BJ (cell line): ENCODE measurements around the gene MAP3K10. TPM values are rescaled to one million over a fixed set of nuclear protein-coding genes. Genes with fewer than 3 reads are reported as not detected.

Experiments
- CTCF ChIA-PET: fragments of 350-600 bp; formaldehyde crosslinking; extraction: SDS; loops from one replicate; lab custom pipeline; 2021; ENCODE audit warnings: antibody characterized with exemption, inconsistent platforms; lab: Yijun Ruan, JAX
- POLR2A ChIA-PET: fragments of 300-600 bp; sonication (Branson Sonifier 250); formaldehyde crosslinking; extraction: SDS; loops from one replicate; lab custom pipeline; 2021; ENCODE audit warnings: antibody characterized with exemption; lab: Charles Lee
- DNase-seq: peaks from one replicate; pipeline ENCODE4 v3.0.0-alpha.2; 2011; ENCODE audit warnings: low read depth
- H3K27me3 ChIP-seq: 2 replicates; pipeline ENCODE4 v1.6.0; 2011; ENCODE audit warnings: low read length; ENCODE audit not compliant: control insufficient read depth, insufficient read depth
- H3K36me3 ChIP-seq: 2 replicates; pipeline ENCODE4 v1.5.1; 2011; ENCODE audit warnings: low read length; ENCODE audit not compliant: control insufficient read depth, insufficient read depth
- H3K4me3 ChIP-seq: 2 replicates; pipeline ENCODE4 v1.5.1; 2011; ENCODE audit warnings: low read depth, mild to moderate bottlenecking, control low read depth, low read length
- CTCF ChIP-seq: IDR thresholded peaks from 2 replicates; pipeline ENCODE4 v1.5.1; 2011; ENCODE audit warnings: low read depth, mild to moderate bottlenecking, control low read depth, inconsistent platforms, low read length, moderate library complexity; ENCODE audit not compliant: insufficient read depth
- polyA plus RNA-seq: library from polyadenylated mRNA; depleted of rRNA; stranded (reverse); fragments of >200 nt; gene quantifications from 2 replicates; pipeline ENCODE4 v1.2.3, GENCODE V29; 2011

MAP3K10 gene
- polyA plus RNA-seq, 1 experiment = 3.6 TPM

- Histone ChIP-seq H3K27me3 (no peaks in the 10 kb centered on the region), H3K4me3 (no peak overlapping the region), H3K36me3 (peaks cover 2% of the 10 kb centered on the region)
- ChIA-PET POLR2A (interaction anchor here (0.6 kb wide), 1 partner anchor 36 kb away, joined by 3 read pairs; no protein-coding TSS in a partner anchor), CTCF (interaction anchor here (0.9 to 2.9 kb wide), 3 partner anchors 11 to 88 kb away, joined by 3 to 10 read pairs (median 3); no protein-coding TSS in a partner anchor)
- TF ChIP-seq CTCF = no peak
- no peak for DNase-seq
Measured at GRCh38 chr19:40228346-40228745, 37.1 kb downstream of the MAP3K10 start.

- ChIA-PET POLR2A (no interaction called here), CTCF (interaction anchor here (1.1 to 2.9 kb wide), 2 partner anchors 36 to 89 kb away, joined by 3 to 10 read pairs; no protein-coding TSS in a partner anchor)
- H3K4me3 ChIP-seq = no peak overlapping the region
- no peak for TF ChIP-seq CTCF
- H3K27me3 ChIP-seq = no peaks in the 10 kb centered on the region
- H3K36me3 ChIP-seq = peaks cover 4% of the 10 kb centered on the region
- DNase-seq = no peak
Measured at GRCh38 chr19:40228863-40229262, 37.6 kb downstream of the MAP3K10 start.

GRCh38 chr19:40229484-40229883 is 38.3 kb downstream of the MAP3K10 start:
- no peak for TF ChIP-seq CTCF
- no peak for DNase-seq
- Histone ChIP-seq H3K4me3 (no peak overlapping the region), H3K36me3 (peaks cover 4% of the 10 kb centered on the region), H3K27me3 (no peaks in the 10 kb centered on the region)
- ChIA-PET POLR2A (no interaction called here), CTCF (interaction anchor here (1.2 to 2.9 kb wide), 3 partner anchors 8 to 90 kb away, joined by 3 to 10 read pairs (median 3); no protein-coding TSS in a partner anchor)

- DNase-seq = no peak
- Histone ChIP-seq H3K36me3 (peaks cover 7% of the 10 kb centered on the region), H3K27me3 (no peaks in the 10 kb centered on the region), H3K4me3 (no peak overlapping the region)
- ChIA-PET POLR2A (no interaction called here), CTCF (interaction anchor here (1.2 kb wide), 2 partner anchors 9 to 90 kb away, joined by 3 read pairs; no protein-coding TSS in a partner anchor)
- no peak for TF ChIP-seq CTCF
Measured at GRCh38 chr19:40229926-40230417, 38.7 kb downstream of the MAP3K10 start.

GRCh38 chr19:40231057-40231456 is 39.8 kb downstream of the MAP3K10 start:
- Histone ChIP-seq H3K36me3 (peaks cover 16% of the 10 kb centered on the region), H3K4me3 (no peak overlapping the region), H3K27me3 (no peaks in the 10 kb centered on the region)
- CTCF ChIA-PET = interaction anchor here (0.6 kb wide), 1 partner anchor 28 kb away, joined by 4 read pairs; no protein-coding TSS in a partner anchor
- DNase-seq = no peak
- POLR2A ChIA-PET = no interaction called here
- TF ChIP-seq CTCF = no peak
